Measurements from ENCODE around the gene LRRC2. TPM values are rescaled to one million over a fixed set of nuclear protein-coding genes. Genes with fewer than 3 reads are reported as not detected.

The LRRC2 gene
- total RNA-seq, 4 donors from 2014 or later = 0.59 to 1.5 (median 0.60) TPM; not detected in 1

DNA sequence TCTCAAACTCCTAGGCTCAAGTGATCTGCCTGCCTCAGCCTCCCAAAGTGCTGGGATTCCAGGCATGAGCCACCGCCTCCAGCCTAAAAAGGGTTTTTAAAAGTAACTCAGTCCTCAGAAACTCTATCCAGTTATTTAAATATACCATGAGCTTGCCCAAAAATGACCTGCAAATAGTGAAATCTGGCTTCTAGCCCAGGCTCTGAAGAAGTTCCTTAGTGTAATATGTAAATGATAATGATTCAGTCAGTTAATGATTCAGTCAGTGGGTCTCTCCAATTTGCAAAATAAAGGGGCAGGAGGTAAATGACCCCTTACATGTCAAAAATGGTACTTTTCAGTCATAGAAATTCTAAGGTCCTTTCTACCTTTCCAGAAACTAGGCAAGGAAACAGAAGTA, 28.8 kb downstream of the LRRC2 start:
- Histone ChIP-seq H3K36me3 (no peaks in the 10 kb centered on the region), H3K9me3 (no peaks in the 10 kb centered on the region), H3K4me1 (peaks cover 0 to 11% (median 4%) of the 10 kb centered on the region in 4 donors), H3K27ac (no peak overlapping the region), H3K4me3 (no peak overlapping the region), H3K27me3 (no peaks in the 10 kb centered on the region)
- no peak for TF ChIP-seq CTCF (IDR thresholded peaks at IDR 0.05)
- TF ChIP-seq EP300 (IDR thresholded peaks at IDR 0.05) = no peak
- TF ChIP-seq POLR2A (IDR thresholded peaks at IDR 0.05) = no peak
- WGBS, 2 donors = 90 to 93% methylated on average over 1 of the region's 1 CpG
- no peak for DNase-seq (ENCODE audit: low spot score in 2 of 2)

DNA sequence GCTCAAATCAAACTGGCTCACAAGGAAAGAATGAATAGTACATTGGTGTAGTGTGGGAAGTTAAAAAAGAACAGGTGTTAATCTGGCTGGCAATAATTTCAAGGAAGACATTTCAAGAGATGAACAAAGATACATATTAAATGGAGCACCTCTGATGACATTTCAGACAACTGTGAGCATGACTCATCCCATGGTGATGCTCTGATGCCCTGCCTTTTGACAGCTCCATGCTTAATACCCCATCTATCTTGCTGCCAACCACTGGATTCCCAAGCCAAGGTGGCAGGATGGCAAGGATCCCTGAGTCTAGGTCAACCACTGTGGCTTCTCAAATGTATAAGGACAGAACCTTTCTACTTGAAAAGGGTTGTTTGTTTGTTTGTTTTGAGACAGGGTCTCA, 29.3 kb downstream of the LRRC2 start:
- no peak for DNase-seq (ENCODE audit: low spot score in 2 of 2)
- Histone ChIP-seq H3K4me3 (no peak overlapping the region), H3K9me3 (no peaks in the 10 kb centered on the region), H3K27me3 (no peaks in the 10 kb centered on the region), H3K27ac (no peak overlapping the region), H3K36me3 (no peaks in the 10 kb centered on the region), H3K4me1 (peaks cover 0 to 11% (median 4%) of the 10 kb centered on the region in 4 donors)
- no peak for TF ChIP-seq CTCF (IDR thresholded peaks at IDR 0.05)
- no peak for TF ChIP-seq EP300 (IDR thresholded peaks at IDR 0.05)

- no peak for DNase-seq (ENCODE audit: low spot score in 2 of 2)
- Histone ChIP-seq H3K36me3 (no peaks in the 10 kb centered on the region), H3K27ac (no peak overlapping the region), H3K4me1 (peaks cover 0 to 11% (median 4%) of the 10 kb centered on the region in 4 donors), H3K27me3 (no peaks in the 10 kb centered on the region), H3K9me3 (no peaks in the 10 kb centered on the region), H3K4me3 (no peak overlapping the region)
- 95% methylated on average over 5 of the region's 5 CpGs for WGBS, 2 donors
- no peak for TF ChIP-seq CTCF (IDR thresholded peaks at IDR 0.05)
Measured at GRCh38 chr3:46535746-46536145, 30.4 kb downstream of the LRRC2 start.

DNA sequence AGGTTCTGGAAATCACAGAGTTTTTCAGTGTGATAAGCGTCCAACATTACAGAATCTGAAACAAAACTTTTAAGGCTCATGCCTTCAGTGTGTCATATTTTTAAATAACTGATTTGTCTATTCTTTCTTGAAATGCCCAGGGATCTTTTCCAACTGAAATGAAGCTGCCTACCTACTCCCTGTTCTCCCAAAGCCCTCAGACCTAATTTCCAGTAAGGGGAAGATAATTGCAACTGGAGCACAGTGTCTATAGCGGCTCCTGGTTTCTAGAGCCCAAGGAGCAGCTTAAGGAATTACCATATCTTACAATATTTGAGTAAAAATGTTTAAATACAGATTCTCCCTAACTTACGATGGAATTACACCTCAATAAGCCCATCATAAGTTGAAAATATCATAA, 33.0 kb downstream of the LRRC2 start:
- H3K27ac ChIP-seq = no peak overlapping the region
- no peaks in the 10 kb centered on the region for H3K27me3 ChIP-seq
- H3K4me1 ChIP-seq = peaks cover 0 to under 1% (median 0%) of the 10 kb centered on the region in 4 donors
- 78 to 82% methylated on average over 3 of the region's 3 CpGs for WGBS, 2 donors
- no peaks in the 10 kb centered on the region for H3K36me3 ChIP-seq
- H3K4me3 ChIP-seq = no peak overlapping the region
- no peak for DNase-seq (ENCODE audit: low spot score in 2 of 2)
- no peak for TF ChIP-seq EP300 (IDR thresholded peaks at IDR 0.05)
- TF ChIP-seq POLR2A (IDR thresholded peaks at IDR 0.05) = no peak
- TF ChIP-seq CTCF (IDR thresholded peaks at IDR 0.05) = no peak
- H3K9me3 ChIP-seq = no peaks in the 10 kb centered on the region

DNA sequence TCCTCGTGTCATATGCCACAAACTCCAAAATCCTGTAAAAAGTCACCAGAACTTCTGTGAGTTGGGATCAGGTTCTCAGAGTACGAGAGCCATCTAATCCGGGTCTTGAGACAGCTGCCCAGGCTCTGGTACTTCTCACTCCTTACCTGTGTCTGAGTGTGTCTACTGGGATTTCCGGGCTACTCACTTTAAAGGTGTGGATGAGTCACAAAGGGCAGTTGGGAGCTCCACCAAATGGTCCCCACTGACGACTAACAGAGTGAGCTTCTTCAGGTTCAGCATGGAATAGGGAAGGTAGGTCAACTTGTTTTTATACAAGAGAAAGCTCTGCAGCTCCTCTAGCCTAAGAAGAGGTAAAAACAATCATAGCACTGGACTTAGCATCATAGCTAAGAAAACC, 38.9 kb downstream of the LRRC2 start:
- TF ChIP-seq POLR2A (IDR thresholded peaks at IDR 0.05) = no peak
- TF ChIP-seq CTCF (IDR thresholded peaks at IDR 0.05) = no peak
- no peak for TF ChIP-seq EP300 (IDR thresholded peaks at IDR 0.05)
- Histone ChIP-seq H3K27ac (no peak overlapping the region), H3K27me3 (no peaks in the 10 kb centered on the region), H3K4me3 (no peak overlapping the region), H3K9me3 (no peaks in the 10 kb centered on the region), H3K36me3 (no peaks in the 10 kb centered on the region), H3K4me1 (no peaks in the 10 kb centered on the region)
- DNase-seq (ENCODE audit: low spot score in 2 of 2) = no peak
- WGBS, 2 donors = 86 to 94% methylated on average over 5 of the region's 5 CpGs

Measured in tibial nerve (tissue), 4 donors.